Activated naive CD8-positive, alpha-beta T cell treated with anti-CD3 and anti-CD28 coated beads, Interleukin-2, amount 50 U/mL, for 24 hours (primary cell): ENCODE measurements around the gene TFCP2L1.

Experiments used
- ATAC-seq: fragments of 150-1000 bp; cut with Tn5 transposase; one replicate; pipeline ENCODE4 v1.10.0; 2021
- DNase-seq: peaks from one replicate; pipeline ENCODE4 v3.0.0; 2021
- H3K27ac Mint-ChIP-seq: one replicate; pipeline ENCODE4 v1.8.0; 2021; ENCODE audit warnings: mild to moderate bottlenecking, mixed read lengths
- H3K27me3 Mint-ChIP-seq: one replicate; pipeline ENCODE4 v1.8.0; 2021; ENCODE audit warnings: mixed read lengths
- H3K36me3 Mint-ChIP-seq: one replicate; pipeline ENCODE4 v1.8.0; 2021; ENCODE audit warnings: low read depth, mixed read lengths
- H3K4me1 Mint-ChIP-seq: one replicate; pipeline ENCODE4 v1.8.0; 2021; ENCODE audit warnings: mixed read lengths
- H3K4me3 Mint-ChIP-seq: one replicate; pipeline ENCODE4 v1.8.0; 2021; ENCODE audit warnings: mild to moderate bottlenecking, moderate library complexity, mixed read lengths
- H3K9me3 Mint-ChIP-seq: one replicate; pipeline ENCODE4 v1.8.0; 2021; ENCODE audit warnings: mixed read lengths

TFCP2L1 gene

GRCh38 chr2:121214296-121214695 is 70.7 kb downstream of the TFCP2L1 start:
- no peaks in the 10 kb centered on the region for H3K9me3 Mint-ChIP-seq
- no peaks in the 10 kb centered on the region for H3K36me3 Mint-ChIP-seq
- no peaks in the 10 kb centered on the region for H3K4me1 Mint-ChIP-seq
- no peak overlapping the region for H3K27ac Mint-ChIP-seq
- no peak for ATAC-seq
- no peak overlapping the region for H3K4me3 Mint-ChIP-seq
- no peaks in the 10 kb centered on the region for H3K27me3 Mint-ChIP-seq
- DNase-seq: no peak

- no peak for ATAC-seq
- no peaks in the 10 kb centered on the region for H3K36me3 Mint-ChIP-seq
- no peak overlapping the region for H3K4me3 Mint-ChIP-seq
- no peaks in the 10 kb centered on the region for H3K9me3 Mint-ChIP-seq
- no peaks in the 10 kb centered on the region for H3K27me3 Mint-ChIP-seq
- H3K27ac Mint-ChIP-seq: no peak overlapping the region
- DNase-seq: no peak
- H3K4me1 Mint-ChIP-seq: no peaks in the 10 kb centered on the region
Observed at GRCh38 chr2:121213386-121213785, 71.6 kb downstream of the TFCP2L1 start.

- H3K4me3 Mint-ChIP-seq: no peak overlapping the region
- DNase-seq (no peak), ATAC-seq (no peak)
- no peaks in the 10 kb centered on the region for H3K36me3 Mint-ChIP-seq
- no peaks in the 10 kb centered on the region for H3K9me3 Mint-ChIP-seq
- H3K27me3 Mint-ChIP-seq: no peaks in the 10 kb centered on the region
- H3K27ac Mint-ChIP-seq: no peak overlapping the region
- H3K4me1 Mint-ChIP-seq: no peaks in the 10 kb centered on the region
Observed at GRCh38 chr2:121212661-121213325, 72.2 kb downstream of the TFCP2L1 start.

- H3K4me3 Mint-ChIP-seq: no peak overlapping the region
- H3K27ac Mint-ChIP-seq: no peak overlapping the region
- no peak for ATAC-seq
- H3K27me3 Mint-ChIP-seq: no peaks in the 10 kb centered on the region
- H3K9me3 Mint-ChIP-seq: no peaks in the 10 kb centered on the region
- no peaks in the 10 kb centered on the region for H3K4me1 Mint-ChIP-seq
- no peak for DNase-seq
- H3K36me3 Mint-ChIP-seq: no peaks in the 10 kb centered on the region
Observed at GRCh38 chr2:121211689-121212151, 73.3 kb downstream of the TFCP2L1 start.

GRCh38 chr2:121211251-121211650 is 73.8 kb downstream of the TFCP2L1 start:
- no peak for DNase-seq
- Mint-ChIP-seq H3K27ac (no peak overlapping the region), H3K36me3 (no peaks in the 10 kb centered on the region), H3K4me1 (no peaks in the 10 kb centered on the region), H3K9me3 (no peaks in the 10 kb centered on the region), H3K4me3 (no peak overlapping the region), H3K27me3 (no peaks in the 10 kb centered on the region)
- no peak for ATAC-seq

GRCh38 chr2:121210691-121211090 is 74.3 kb downstream of the TFCP2L1 start:
- Mint-ChIP-seq H3K4me3 (no peak overlapping the region), H3K9me3 (no peaks in the 10 kb centered on the region), H3K27me3 (no peaks in the 10 kb centered on the region), H3K27ac (no peak overlapping the region), H3K36me3 (no peaks in the 10 kb centered on the region), H3K4me1 (no peaks in the 10 kb centered on the region)
- DNase-seq (no peak), ATAC-seq (no peak)

GRCh38 chr2:121209014-121209610 is 75.9 kb downstream of the TFCP2L1 start:
- Mint-ChIP-seq H3K4me3 (no peak overlapping the region), H3K36me3 (no peaks in the 10 kb centered on the region), H3K9me3 (no peaks in the 10 kb centered on the region), H3K27me3 (no peaks in the 10 kb centered on the region), H3K4me1 (no peaks in the 10 kb centered on the region), H3K27ac (no peak overlapping the region)
- ATAC-seq: no peak
- no peak for DNase-seq

GRCh38 chr2:121207494-121207893 is 77.5 kb downstream of the TFCP2L1 start:
- Mint-ChIP-seq H3K36me3 (no peaks in the 10 kb centered on the region), H3K27ac (no peak overlapping the region), H3K4me1 (no peaks in the 10 kb centered on the region), H3K9me3 (no peaks in the 10 kb centered on the region), H3K27me3 (no peaks in the 10 kb centered on the region), H3K4me3 (no peak overlapping the region)
- DNase-seq (no peak), ATAC-seq (no peak)

- no peaks in the 10 kb centered on the region for H3K36me3 Mint-ChIP-seq
- ATAC-seq (no peak), DNase-seq (no peak)
- H3K27ac Mint-ChIP-seq: no peak overlapping the region
- no peaks in the 10 kb centered on the region for H3K27me3 Mint-ChIP-seq
- H3K4me3 Mint-ChIP-seq: no peak overlapping the region
- H3K9me3 Mint-ChIP-seq: no peaks in the 10 kb centered on the region
- no peaks in the 10 kb centered on the region for H3K4me1 Mint-ChIP-seq
Observed at GRCh38 chr2:121205321-121205942, 79.6 kb downstream of the TFCP2L1 start.

- no peaks in the 10 kb centered on the region for H3K4me1 Mint-ChIP-seq
- ATAC-seq (no peak), DNase-seq (no peak)
- no peaks in the 10 kb centered on the region for H3K27me3 Mint-ChIP-seq
- no peak overlapping the region for H3K4me3 Mint-ChIP-seq
- no peaks in the 10 kb centered on the region for H3K9me3 Mint-ChIP-seq
- H3K27ac Mint-ChIP-seq: no peak overlapping the region
- no peaks in the 10 kb centered on the region for H3K36me3 Mint-ChIP-seq
Observed at GRCh38 chr2:121203591-121204249, 81.3 kb downstream of the TFCP2L1 start.

- Mint-ChIP-seq H3K9me3 (no peaks in the 10 kb centered on the region), H3K27me3 (no peaks in the 10 kb centered on the region), H3K36me3 (no peaks in the 10 kb centered on the region), H3K4me1 (no peaks in the 10 kb centered on the region), H3K27ac (no peak overlapping the region), H3K4me3 (no peak overlapping the region)
- DNase-seq: no peak
- ATAC-seq: no peak
Observed at GRCh38 chr2:121202541-121203310, 82.3 kb downstream of the TFCP2L1 start.

GRCh38 chr2:121201796-121202195 is 83.2 kb downstream of the TFCP2L1 start:
- no peak overlapping the region for H3K4me3 Mint-ChIP-seq
- no peak overlapping the region for H3K27ac Mint-ChIP-seq
- H3K27me3 Mint-ChIP-seq: no peaks in the 10 kb centered on the region
- ATAC-seq (no peak), DNase-seq (no peak)
- no peaks in the 10 kb centered on the region for H3K9me3 Mint-ChIP-seq
- no peaks in the 10 kb centered on the region for H3K36me3 Mint-ChIP-seq
- H3K4me1 Mint-ChIP-seq: no peaks in the 10 kb centered on the region

GRCh38 chr2:121200419-121201315 is 84.3 kb downstream of the TFCP2L1 start:
- ATAC-seq (no peak), DNase-seq (no peak)
- Mint-ChIP-seq H3K9me3 (no peaks in the 10 kb centered on the region), H3K27me3 (no peaks in the 10 kb centered on the region), H3K4me3 (no peak overlapping the region), H3K36me3 (no peaks in the 10 kb centered on the region), H3K27ac (no peak overlapping the region), H3K4me1 (no peaks in the 10 kb centered on the region)

- H3K4me3 Mint-ChIP-seq: no peak overlapping the region
- H3K9me3 Mint-ChIP-seq: no peaks in the 10 kb centered on the region
Observed at GRCh38 chr2:121200011-121200347, 85.0 kb downstream of the TFCP2L1 start.

More at GRCh38 chr2:121200011-121200347, 85.0 kb downstream of the TFCP2L1 start:
- DNase-seq: no peak
- Mint-ChIP-seq H3K36me3 (no peaks in the 10 kb centered on the region), H3K27me3 (no peaks in the 10 kb centered on the region), H3K4me1 (no peaks in the 10 kb centered on the region), H3K27ac (no peak overlapping the region)
- no peak for ATAC-seq
